Natural killer cell (primary cell): ENCODE data around the gene ASXL3. TPM values are rescaled to one million over a fixed set of nuclear protein-coding genes. Genes with fewer than 3 reads are reported as not detected.

Experiments
- ATAC-seq, 3 donors: fragments of 150-1000 bp in 2 of 3; fragments of 200-7000 bp in 1 of 3; cut with Tn5 transposase; 1 replicate in 1 of 3; 2 replicates in 2 of 3; pipeline ENCODE4 v1.10.0; 2021; ENCODE audit warnings: mild to moderate bottlenecking in 2 of 3, moderate library complexity in 2 of 3
- DNase-seq, 2 donors: peaks; one replicate each; pipeline versions ENCODE4 v3.0.0 to v3.0.0-alpha.2; 2013 to 2021; ENCODE audit warnings: mixed read lengths in 1 of 2
- H3K27ac ChIP-seq: one replicate; pipeline ENCODE4 v1.5.1; 2013; ENCODE audit warnings: mild to moderate bottlenecking, low read length
- H3K27me3 ChIP-seq: one replicate; pipeline ENCODE4 v1.6.1; 2013; ENCODE audit warnings: low read length; ENCODE audit not compliant: control insufficient read depth, insufficient read depth
- H3K36me3 ChIP-seq: one replicate; pipeline ENCODE4 v1.6.1; 2013; ENCODE audit warnings: low read length; ENCODE audit not compliant: control insufficient read depth, insufficient read depth
- H3K4me1 ChIP-seq: one replicate; pipeline ENCODE4 v1.6.1; 2013; ENCODE audit warnings: low read length; ENCODE audit not compliant: control insufficient read depth, insufficient read depth
- H3K4me3 ChIP-seq: one replicate; pipeline ENCODE4 v1.5.1; 2013; ENCODE audit warnings: low read length
- H3K9me3 ChIP-seq: one replicate; pipeline ENCODE4 v1.6.1; 2013; ENCODE audit warnings: low read length; ENCODE audit not compliant: control insufficient read depth, insufficient read depth
- H3K27ac Mint-ChIP-seq, 2 donors: one replicate each; pipeline ENCODE4 v1.8.0; 2022; ENCODE audit warnings: mild to moderate bottlenecking in 2 of 2, mixed read lengths in 2 of 2, moderate library complexity in 1 of 2
- H3K27me3 Mint-ChIP-seq, 2 donors: one replicate each; pipeline ENCODE4 v1.8.0; 2022; ENCODE audit warnings: low read depth in 2 of 2, mixed read lengths in 2 of 2
- H3K36me3 Mint-ChIP-seq: one replicate; pipeline ENCODE4 v1.8.0; 2022; ENCODE audit warnings: mixed read lengths
- H3K4me1 Mint-ChIP-seq, 2 donors: one replicate each; pipeline ENCODE4 v1.8.0; 2022; ENCODE audit warnings: mixed read lengths in 2 of 2
- H3K4me3 Mint-ChIP-seq: one replicate; pipeline ENCODE4 v1.8.0; 2022; ENCODE audit warnings: mild to moderate bottlenecking, moderate library complexity, mixed read lengths
- H3K9me3 Mint-ChIP-seq, 2 donors: one replicate each; pipeline ENCODE4 v1.8.0; 2022; ENCODE audit warnings: mixed read lengths in 2 of 2
- CTCF ChIP-seq: fragments of 200-600 bp; IDR thresholded peaks from one replicate; pipeline ENCODE4 v1.8.0; 2022; ENCODE audit warnings: antibody characterized with exemption
- WGBS: methylation state at CpG from one replicate; pipeline ENCODE4 v1.1.7; 2013; ENCODE audit warnings: missing lambda C conversion rate; ENCODE audit not compliant: insufficient coverage; 5-methylcytosine and 5-hydroxymethylcytosine counted together
- intact Hi-C: fragments of 100-400 bp; cut with micrococcal nuclease; formaldehyde crosslinking; loops from one replicate; pipeline ENCODE4 v1.14.2; 2022
- total RNA-seq, 4 donors: library from RNA; stranded (reverse); fragments of 120-200 nt in 1 of 4; gene quantifications; one replicate each; pipeline versions ENCODE4 v1.2.3 to v1.2.4, GENCODE V29; 2013 to 2022

The ASXL3 gene
- total RNA-seq, 3 donors from 2014 or later (not counting 1 experiment from before 2014, with no cell fraction given), result not detected

GRCh38 chr18:33593261-33593660, 15.2 kb downstream of the ASXL3 start:
- WGBS, result 95% methylated on average over 5 of the region's 5 CpGs
- H3K36me3 ChIP-seq, result no peaks in the 10 kb centered on the region
- Mint-ChIP-seq H3K27ac (no peak overlapping the region), H3K36me3 (no peaks in the 10 kb centered on the region), H3K4me1 (no peaks in the 10 kb centered on the region), H3K27me3 (no peaks in the 10 kb centered on the region), H3K4me3 (no peak overlapping the region), H3K9me3 (peaks cover 3 to 14% of the 10 kb centered on the region in 2 donors)
- no peaks in the 10 kb centered on the region for H3K9me3 ChIP-seq
- intact Hi-C loops, result no loop called here
- ATAC-seq (no peak), DNase-seq (no peak)
- no peak for TF ChIP-seq CTCF
- no peaks in the 10 kb centered on the region for H3K27me3 ChIP-seq
- no peak overlapping the region for H3K27ac ChIP-seq
- H3K4me3 ChIP-seq, result no peak overlapping the region
- H3K4me1 ChIP-seq, result no peaks in the 10 kb centered on the region

- no peak overlapping the region for H3K4me3 Mint-ChIP-seq
- H3K36me3 Mint-ChIP-seq, result no peaks in the 10 kb centered on the region
- no peaks in the 10 kb centered on the region for H3K4me1 Mint-ChIP-seq
- Histone ChIP-seq H3K27ac (no peak overlapping the region), H3K36me3 (no peaks in the 10 kb centered on the region), H3K4me1 (no peaks in the 10 kb centered on the region), H3K27me3 (no peaks in the 10 kb centered on the region), H3K9me3 (no peaks in the 10 kb centered on the region), H3K4me3 (no peak overlapping the region)
- H3K27me3 Mint-ChIP-seq, result no peaks in the 10 kb centered on the region
- intact Hi-C loops, result no loop called here
- no peak overlapping the region for H3K27ac Mint-ChIP-seq
- TF ChIP-seq CTCF, result no peak
- no CpG with 5 or more reads among the region's 1 CpG for WGBS
- ATAC-seq, result no peak
- DNase-seq, result no peak
- peaks cover 3 to 11% of the 10 kb centered on the region in 2 donors for H3K9me3 Mint-ChIP-seq
Measured at GRCh38 chr18:33594799-33595198, 16.8 kb downstream of the ASXL3 start.

- Mint-ChIP-seq H3K36me3 (no peaks in the 10 kb centered on the region), H3K9me3 (peaks cover 3 to 8% of the 10 kb centered on the region in 2 donors), H3K4me3 (no peak overlapping the region), H3K27ac (no peak overlapping the region), H3K4me1 (no peaks in the 10 kb centered on the region), H3K27me3 (no peaks in the 10 kb centered on the region)
- Histone ChIP-seq H3K27me3 (no peaks in the 10 kb centered on the region), H3K4me1 (no peaks in the 10 kb centered on the region), H3K4me3 (no peak overlapping the region), H3K27ac (no peak overlapping the region), H3K36me3 (no peaks in the 10 kb centered on the region), H3K9me3 (no peaks in the 10 kb centered on the region)
- no peak for ATAC-seq
- WGBS, result no CpG with 5 or more reads among the region's 1 CpG
- no peak for TF ChIP-seq CTCF
- intact Hi-C loops, result no loop called here
- no peak for DNase-seq
Measured at GRCh38 chr18:33596178-33596854, 18.3 kb downstream of the ASXL3 start.

GRCh38 chr18:33600846-33601245, 22.8 kb downstream of the ASXL3 start:
- ATAC-seq (no peak), DNase-seq (no peak)
- Histone ChIP-seq H3K27ac (no peak overlapping the region), H3K9me3 (no peaks in the 10 kb centered on the region), H3K4me3 (no peak overlapping the region), H3K36me3 (no peaks in the 10 kb centered on the region), H3K27me3 (no peaks in the 10 kb centered on the region), H3K4me1 (no peaks in the 10 kb centered on the region)
- no peaks in the 10 kb centered on the region for H3K36me3 Mint-ChIP-seq
- no peak overlapping the region for H3K4me3 Mint-ChIP-seq
- H3K9me3 Mint-ChIP-seq, result peaks cover 6 to 10% of the 10 kb centered on the region in 2 donors
- no peaks in the 10 kb centered on the region for H3K27me3 Mint-ChIP-seq
- no peaks in the 10 kb centered on the region for H3K4me1 Mint-ChIP-seq
- H3K27ac Mint-ChIP-seq, result no peak overlapping the region
- WGBS, result 90% methylated on average over 2 of the region's 3 CpGs
- TF ChIP-seq CTCF, result no peak
- intact Hi-C loops, result no loop called here
